Neuron (in vitro differentiated cells): ENCODE measurements around the gene TMEM18.

Source experiments
- H2AFZ ChIP-seq: one replicate; pipeline ENCODE4 v1.6.1; 2013; ENCODE audit warnings: low read depth, mild to moderate bottlenecking, inconsistent platforms, low read length, moderate library complexity
- H3K27me3 ChIP-seq: one replicate; pipeline ENCODE4 v1.6.1; 2013; ENCODE audit warnings: low read length; ENCODE audit not compliant: insufficient read depth
- H3K36me3 ChIP-seq: one replicate; pipeline ENCODE4 v1.6.1; 2013; ENCODE audit warnings: low read length; ENCODE audit not compliant: insufficient read depth
- H3K4me1 ChIP-seq: one replicate; pipeline ENCODE4 v1.6.1; 2013; ENCODE audit warnings: low read length; ENCODE audit not compliant: insufficient read depth
- H3K4me3 ChIP-seq: 2 replicates; pipeline ENCODE4 v1.5.1; 2013; ENCODE audit warnings: mild to moderate bottlenecking, low read length, moderate library complexity
- H3K9me3 ChIP-seq: one replicate; pipeline ENCODE4 v1.6.1; 2013; ENCODE audit warnings: low read length

TMEM18 gene

DNA sequence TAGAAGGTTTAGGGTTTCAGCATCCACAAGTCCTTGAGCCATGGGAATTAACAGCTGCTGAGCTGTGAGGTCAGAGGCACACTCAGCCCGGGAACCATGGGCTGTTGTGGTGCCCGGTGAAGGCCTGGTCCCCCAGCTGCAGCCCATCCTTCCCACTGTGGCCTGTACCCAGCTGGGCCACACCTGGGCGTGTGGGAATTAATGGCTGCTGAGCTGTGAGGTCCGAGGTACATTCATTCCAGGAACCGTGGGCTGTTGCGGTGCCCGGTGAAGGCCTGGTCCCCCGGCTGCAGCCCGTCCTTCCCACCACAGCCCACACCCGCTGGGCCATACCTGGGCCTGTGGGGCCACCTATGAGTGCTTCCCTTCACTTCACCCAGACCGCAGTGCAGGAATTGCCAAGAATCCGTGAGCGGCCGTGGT, 25.2 kb downstream of the TMEM18 start:
- Histone ChIP-seq H3K4me1 (no peaks in the 10 kb centered on the region), H3K36me3 (no peaks in the 10 kb centered on the region), H3K9me3 (no peaks in the 10 kb centered on the region), H2AFZ (no peak overlapping the region), H3K4me3 (no peak overlapping the region), H3K27me3 (no peaks in the 10 kb centered on the region)

DNA sequence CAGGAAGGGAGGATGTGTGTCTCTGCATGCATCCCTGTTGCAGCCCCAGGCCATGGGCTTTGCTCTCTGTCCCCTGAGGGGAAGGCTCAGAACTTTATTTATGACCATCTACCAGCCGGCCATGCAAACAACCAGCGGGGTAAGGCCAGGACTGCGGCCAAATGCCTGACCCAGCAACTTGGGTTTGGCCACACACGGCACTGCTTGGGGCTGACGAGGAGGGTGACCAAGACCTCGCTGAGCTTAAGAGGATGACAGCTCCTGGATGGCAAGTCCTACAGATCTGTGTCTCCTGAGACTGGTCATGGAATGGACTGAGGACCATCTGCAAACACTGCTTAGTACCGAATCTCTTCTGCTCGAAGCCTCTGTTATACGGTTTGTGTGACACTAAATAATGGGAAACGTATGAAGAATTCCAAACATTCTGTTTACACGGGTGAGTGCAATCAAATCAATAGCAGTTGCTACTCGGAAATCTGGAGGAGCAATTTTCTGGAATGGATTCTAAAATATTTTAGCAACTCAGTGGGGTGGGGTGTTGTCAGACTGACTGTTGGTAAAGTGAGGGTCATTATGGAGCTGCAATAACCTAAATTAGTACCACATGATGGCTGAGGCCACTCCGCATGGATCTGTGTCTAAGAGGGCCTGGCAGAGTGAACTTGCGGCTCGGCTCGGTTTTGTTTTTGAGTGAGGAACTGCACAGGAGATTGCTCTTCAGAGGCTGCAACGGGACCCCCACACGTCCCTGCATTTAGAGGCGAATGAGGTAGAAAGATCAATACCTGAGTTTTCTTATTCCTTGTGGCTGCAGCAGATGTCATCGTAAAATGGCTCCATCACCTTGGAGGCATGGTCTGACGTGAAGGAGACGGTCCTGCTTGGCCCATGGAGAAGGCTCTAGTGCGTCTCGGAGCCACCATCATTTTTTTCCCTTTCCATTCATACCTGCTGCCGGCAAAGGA, 26.6 kb downstream of the TMEM18 start:
- no peaks in the 10 kb centered on the region for H3K4me1 ChIP-seq
- no peak overlapping the region for H2AFZ ChIP-seq
- no peaks in the 10 kb centered on the region for H3K9me3 ChIP-seq
- H3K36me3 ChIP-seq = no peaks in the 10 kb centered on the region
- no peaks in the 10 kb centered on the region for H3K27me3 ChIP-seq
- H3K4me3 ChIP-seq = no peak overlapping the region

DNA sequence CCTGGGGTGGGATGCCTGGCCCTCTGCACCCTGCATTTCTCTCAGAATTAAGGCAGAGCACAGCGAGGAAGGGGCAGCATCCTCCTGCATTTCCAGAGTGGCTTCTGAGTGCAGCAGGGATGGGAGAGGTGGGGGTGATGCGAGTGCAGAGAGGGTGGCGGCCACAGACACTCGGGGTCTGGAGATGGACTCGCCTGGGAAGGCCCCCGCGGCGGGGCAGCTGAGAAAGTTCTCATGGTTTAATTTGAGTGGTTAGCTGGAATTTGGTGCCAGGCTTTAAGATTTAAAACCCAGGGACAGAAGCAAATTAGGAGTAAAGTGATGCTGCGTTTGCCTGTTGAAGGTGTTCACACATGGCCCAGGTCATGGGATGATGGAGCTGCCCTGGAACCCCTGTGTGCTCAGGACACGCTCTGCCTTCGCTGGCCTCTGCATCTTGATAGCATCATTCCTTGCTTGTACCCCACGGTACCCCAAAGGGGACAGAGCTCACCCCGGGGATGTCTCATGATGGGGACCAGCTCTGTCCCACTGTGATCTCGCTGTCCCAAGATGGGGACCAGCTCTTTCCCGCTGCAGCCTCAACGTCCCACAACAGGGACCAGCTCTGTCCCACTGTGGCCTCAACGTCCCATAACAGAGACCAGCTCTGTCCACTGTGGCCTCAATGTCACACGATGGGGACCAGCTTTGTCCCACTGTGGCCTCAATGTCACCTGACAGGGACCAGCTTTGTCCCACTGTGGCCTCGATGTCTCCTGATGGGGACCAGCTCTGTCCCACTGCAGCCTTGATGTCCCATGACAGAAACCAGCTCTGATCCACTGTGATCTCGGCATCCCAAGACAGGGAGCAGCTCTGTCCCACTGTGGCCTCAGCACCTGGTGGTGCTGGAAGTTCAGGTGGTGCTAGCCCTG, 27.5 kb downstream of the TMEM18 start:
- H3K36me3 ChIP-seq = no peaks in the 10 kb centered on the region

DNA sequence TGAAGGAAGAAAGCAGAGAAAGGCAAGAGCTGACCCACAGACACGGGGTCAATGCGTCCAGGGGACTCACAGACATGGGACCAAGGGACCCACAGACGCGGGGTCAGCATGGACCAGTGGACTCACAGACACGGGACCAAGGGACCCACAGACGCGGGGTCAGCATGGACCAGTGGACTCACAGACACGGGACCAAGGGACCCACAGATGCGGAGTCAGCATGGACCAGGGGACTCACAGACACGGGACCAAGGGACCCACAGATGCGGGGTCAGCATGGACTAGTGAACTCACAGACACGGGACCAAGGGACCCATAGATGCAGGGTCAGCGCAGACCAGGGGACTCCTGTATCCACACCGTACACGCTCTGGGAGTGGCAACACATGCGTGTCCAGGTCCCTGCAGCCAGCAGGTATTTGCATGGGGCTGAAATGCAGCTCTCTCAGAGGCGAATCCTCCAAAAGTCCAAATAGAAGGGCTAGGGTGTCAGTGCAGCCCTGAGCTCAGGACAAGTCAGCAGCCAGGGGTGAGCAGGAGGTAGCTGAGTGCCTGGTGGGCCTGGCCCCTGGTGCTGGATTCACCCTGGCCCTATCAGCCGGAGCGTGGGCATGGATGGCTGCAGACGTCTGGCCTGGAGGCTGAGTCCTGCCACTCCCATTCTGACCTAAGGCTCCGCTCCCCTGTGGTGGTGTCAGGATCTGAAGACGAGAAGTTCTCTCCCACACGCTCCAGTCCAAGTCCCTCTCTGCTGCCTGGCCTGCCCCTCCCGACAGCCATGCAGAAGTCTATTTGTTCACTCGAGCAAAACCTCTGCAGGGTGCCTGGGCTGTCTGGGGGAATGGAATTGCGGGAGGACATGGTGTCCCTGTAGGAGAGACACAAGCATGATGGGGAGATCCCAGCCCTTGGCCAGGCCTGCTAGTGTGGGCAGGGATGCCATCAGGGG, 28.5 kb downstream of the TMEM18 start:
- no peak overlapping the region for H3K4me3 ChIP-seq
- no peak overlapping the region for H2AFZ ChIP-seq
- H3K4me1 ChIP-seq = no peaks in the 10 kb centered on the region
- H3K27me3 ChIP-seq = no peaks in the 10 kb centered on the region
- H3K36me3 ChIP-seq = no peaks in the 10 kb centered on the region
- no peaks in the 10 kb centered on the region for H3K9me3 ChIP-seq

More for the DNA sequence above, 27.5 kb downstream of the TMEM18 start:
- Histone ChIP-seq H2AFZ (no peak overlapping the region), H3K4me3 (no peak overlapping the region), H3K9me3 (no peaks in the 10 kb centered on the region), H3K4me1 (no peaks in the 10 kb centered on the region), H3K27me3 (no peaks in the 10 kb centered on the region)

DNA sequence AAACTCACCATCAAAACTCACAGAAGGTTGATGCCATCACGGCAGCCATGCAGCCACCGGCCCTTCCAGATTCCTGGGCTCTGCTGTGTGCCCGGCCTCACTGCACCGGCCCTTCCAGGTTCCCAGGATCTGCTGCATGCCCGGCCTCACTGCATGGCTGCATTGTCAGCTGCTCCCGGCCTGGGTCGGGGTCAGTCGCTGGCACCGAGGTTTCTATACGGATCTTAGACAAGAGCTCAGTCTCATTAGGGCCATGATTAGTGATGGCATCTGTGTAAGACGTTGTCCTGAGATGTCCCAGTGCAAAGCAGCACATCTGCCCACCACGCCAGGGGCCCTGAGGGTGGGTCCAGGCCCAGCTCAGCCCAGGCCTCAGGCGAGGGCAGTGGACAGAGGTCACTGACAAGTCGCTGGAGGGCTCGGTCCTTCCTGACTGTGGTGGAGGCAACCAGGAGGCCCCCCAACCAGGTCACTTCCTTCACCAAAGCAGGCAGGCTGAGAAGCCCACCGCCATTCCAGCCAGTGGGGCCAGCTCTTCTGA, 29.4 kb downstream of the TMEM18 start:
- H3K36me3 ChIP-seq = no peaks in the 10 kb centered on the region
- no peak overlapping the region for H2AFZ ChIP-seq
- no peaks in the 10 kb centered on the region for H3K4me1 ChIP-seq
- H3K9me3 ChIP-seq = no peaks in the 10 kb centered on the region
- H3K4me3 ChIP-seq = no peak overlapping the region
- no peaks in the 10 kb centered on the region for H3K27me3 ChIP-seq

DNA sequence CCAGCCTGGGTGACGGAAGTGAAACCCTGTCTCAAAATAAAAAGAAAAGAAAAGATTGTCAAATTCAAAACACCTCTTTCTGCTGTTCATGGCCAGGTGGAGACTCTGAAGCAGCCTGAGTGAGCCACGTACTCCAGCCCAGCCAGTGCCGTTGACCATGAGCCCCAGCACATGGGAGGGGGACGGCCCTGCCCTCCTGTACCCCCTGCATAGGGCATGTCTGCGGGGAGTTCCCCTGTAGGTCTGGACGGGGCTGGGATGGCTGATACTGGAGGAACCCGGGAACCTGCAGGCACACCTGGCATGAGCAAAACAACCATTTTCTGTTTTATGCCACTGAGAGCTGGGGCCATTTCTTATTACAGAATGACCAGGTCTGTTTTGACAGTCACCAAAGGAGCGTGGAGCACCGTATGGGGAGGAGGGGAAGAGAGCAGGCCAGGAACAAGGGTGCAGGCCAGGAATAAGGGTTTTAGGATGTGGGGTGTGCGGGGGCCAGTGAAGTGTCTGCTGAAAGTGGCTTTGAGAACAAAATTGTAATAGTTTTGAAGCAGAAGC, 30.1 kb downstream of the TMEM18 start:
- no peaks in the 10 kb centered on the region for H3K9me3 ChIP-seq
- H2AFZ ChIP-seq = no peak overlapping the region
- no peaks in the 10 kb centered on the region for H3K4me1 ChIP-seq
- no peaks in the 10 kb centered on the region for H3K27me3 ChIP-seq
- no peak overlapping the region for H3K4me3 ChIP-seq
- H3K36me3 ChIP-seq = no peaks in the 10 kb centered on the region

DNA sequence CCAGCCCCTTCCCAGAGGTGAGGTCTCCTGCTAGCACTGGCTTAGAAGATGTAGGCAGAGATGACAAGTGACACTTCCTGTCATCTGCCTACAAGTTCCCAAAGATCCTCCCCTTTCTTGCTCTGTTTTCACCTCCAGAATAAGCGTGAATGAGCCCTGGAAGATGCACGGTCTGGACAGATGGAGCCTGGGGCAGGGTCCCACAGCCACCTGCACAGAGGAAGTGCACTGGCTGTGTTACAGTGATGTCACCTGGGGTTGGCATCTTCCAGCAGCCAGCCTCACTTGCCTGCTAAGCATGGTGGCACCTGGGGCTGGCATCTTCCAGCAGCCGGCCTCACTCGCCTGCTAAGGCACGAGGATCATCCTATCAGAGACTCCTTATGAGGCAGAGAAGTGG, 32.3 kb downstream of the TMEM18 start:
- Histone ChIP-seq H3K4me1 (no peaks in the 10 kb centered on the region), H3K4me3 (no peak overlapping the region), H3K9me3 (no peaks in the 10 kb centered on the region), H3K36me3 (no peaks in the 10 kb centered on the region), H3K27me3 (no peaks in the 10 kb centered on the region), H2AFZ (no peak overlapping the region)

DNA sequence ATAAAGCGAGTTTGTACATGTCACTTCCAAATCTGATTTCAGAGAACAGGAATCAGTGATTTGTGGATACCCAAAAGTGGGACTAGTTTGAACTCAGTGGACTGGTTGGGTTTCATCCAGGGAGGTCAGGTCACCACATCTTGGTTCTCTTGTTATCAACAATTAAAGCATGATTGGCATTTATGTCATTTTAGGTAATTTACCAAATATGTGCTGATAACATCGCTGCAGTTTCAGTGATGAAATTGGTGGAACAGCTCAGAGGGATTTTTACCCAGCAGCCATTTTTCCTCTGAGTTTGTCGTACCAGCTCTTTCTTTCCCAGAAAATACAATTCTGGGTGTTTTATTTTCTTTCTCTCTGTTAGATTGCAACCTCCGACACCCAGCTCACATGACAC, 33.4 kb downstream of the TMEM18 start:
- Histone ChIP-seq H3K36me3 (no peaks in the 10 kb centered on the region), H3K4me1 (no peaks in the 10 kb centered on the region), H3K9me3 (no peaks in the 10 kb centered on the region), H3K27me3 (no peaks in the 10 kb centered on the region), H2AFZ (no peak overlapping the region), H3K4me3 (no peak overlapping the region)

DNA sequence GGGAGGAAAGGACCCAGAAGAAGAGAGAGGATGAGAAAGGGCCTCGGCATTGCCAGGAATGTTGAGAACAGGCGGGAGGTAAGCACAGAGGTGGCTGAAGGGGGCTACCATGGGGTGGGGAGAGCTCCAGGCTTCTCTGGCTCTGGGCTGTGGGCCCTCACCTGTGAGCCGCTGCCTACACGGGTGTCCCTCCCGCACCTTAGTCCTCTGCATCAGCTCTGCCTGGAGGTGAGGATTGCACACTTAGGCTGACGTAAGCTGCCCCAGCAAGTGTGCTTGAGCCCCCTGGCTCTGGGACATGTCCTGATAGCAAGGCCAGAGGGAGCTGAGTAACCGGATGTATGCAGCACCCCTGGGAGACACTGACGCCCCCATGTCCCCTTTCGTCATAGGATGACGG, 33.9 kb downstream of the TMEM18 start:
- no peak overlapping the region for H2AFZ ChIP-seq
- H3K4me1 ChIP-seq = no peaks in the 10 kb centered on the region
- H3K27me3 ChIP-seq = no peaks in the 10 kb centered on the region
- no peaks in the 10 kb centered on the region for H3K9me3 ChIP-seq
- no peak overlapping the region for H3K4me3 ChIP-seq
- H3K36me3 ChIP-seq = no peaks in the 10 kb centered on the region

DNA sequence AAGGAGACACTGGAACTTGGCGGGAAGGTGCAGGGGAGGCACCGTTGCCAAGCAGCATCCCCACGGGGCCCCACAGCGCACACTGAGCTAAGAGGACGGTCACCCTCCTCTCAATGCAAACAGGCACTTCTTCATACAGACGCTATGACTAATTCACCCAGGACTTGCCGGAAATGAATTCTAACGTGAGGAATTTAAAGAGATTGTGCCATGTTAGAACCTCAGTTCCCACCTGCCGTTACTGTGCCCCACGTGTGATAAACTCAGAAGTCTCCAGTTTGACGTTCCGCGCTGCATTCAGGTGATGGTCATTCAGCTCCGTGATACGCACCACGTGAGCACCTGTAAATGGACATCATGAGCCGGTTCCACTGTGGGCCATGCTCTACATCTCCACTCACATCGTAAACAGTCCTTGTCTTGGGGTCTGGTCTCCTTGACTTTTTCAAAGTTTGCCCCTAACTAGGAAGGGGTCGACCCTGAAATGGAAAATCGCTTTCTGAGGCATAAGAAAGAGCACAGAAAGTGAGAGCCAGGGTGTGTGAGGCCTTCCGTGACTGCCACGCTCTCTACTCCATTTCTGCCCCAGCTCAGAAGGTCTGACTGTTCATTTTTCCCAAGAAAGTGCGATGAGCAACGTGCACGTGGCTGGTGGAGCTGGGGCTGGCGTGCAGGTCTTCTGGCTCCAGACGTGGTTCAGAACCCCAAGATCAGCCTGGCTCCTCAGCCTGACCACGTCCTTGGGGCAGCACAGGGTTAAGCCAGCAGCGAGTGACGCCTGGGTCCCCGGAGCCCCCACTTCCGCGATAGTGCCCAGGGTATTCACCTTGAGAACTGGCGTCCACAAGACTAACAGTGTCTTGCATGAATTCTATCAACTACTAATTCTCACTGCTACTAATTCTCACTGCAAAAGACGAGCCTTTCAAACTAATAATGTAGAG, 35.1 kb downstream of the TMEM18 start:
- Histone ChIP-seq H3K27me3 (no peaks in the 10 kb centered on the region), H3K4me1 (no peaks in the 10 kb centered on the region), H3K9me3 (no peaks in the 10 kb centered on the region), H2AFZ (no peak overlapping the region), H3K4me3 (no peak overlapping the region), H3K36me3 (no peaks in the 10 kb centered on the region)

DNA sequence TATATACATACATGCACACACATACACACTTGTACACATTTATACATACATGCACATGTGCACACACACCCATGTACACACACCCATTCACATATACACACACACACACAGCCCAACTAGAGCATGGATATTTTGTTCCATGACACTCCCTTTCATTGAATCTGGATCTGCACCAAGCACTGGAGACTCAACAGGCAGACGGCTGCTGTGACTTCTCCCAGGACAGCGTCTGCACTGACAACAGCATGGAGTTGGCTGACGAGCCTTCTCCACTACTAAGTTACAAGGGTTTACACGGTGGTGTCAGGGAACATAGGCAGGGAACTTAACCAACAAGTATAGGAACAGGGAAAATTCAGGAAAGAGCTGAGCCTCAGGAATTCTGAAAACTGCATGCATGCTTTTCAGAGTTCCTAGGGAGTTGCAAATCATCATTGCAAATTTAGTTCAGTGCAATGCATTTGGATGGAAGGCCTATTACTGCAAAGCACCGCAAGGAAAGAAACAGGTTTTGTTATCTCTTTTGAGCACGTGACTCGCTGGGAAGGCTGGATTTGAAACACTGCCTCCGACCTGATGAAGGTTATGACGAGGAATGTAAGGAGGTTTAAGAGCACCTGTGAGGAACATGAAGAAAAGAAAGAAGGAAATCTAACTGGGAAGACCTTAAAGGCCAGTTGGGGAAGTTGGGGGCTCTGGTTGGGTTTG, 35.9 kb downstream of the TMEM18 start:
- H2AFZ ChIP-seq = no peak overlapping the region
- H3K27me3 ChIP-seq = no peaks in the 10 kb centered on the region
- no peaks in the 10 kb centered on the region for H3K36me3 ChIP-seq
- no peak overlapping the region for H3K4me3 ChIP-seq
- no peaks in the 10 kb centered on the region for H3K4me1 ChIP-seq
- no peaks in the 10 kb centered on the region for H3K9me3 ChIP-seq
